Naive thymus-derived CD8-positive, alpha-beta T cell (primary cell): ENCODE data around the gene CSNK1G2. TPM values are rescaled to one million over a fixed set of nuclear protein-coding genes. Genes with fewer than 3 reads are reported as not detected.

Experiments used
- ATAC-seq, 2 donors: fragments of 150-1000 bp; cut with Tn5 transposase in 1 of 2; sonication (Bioruptor Pico), chemical (Tn5 transposase) in 1 of 2; 1 replicate in 1 of 2; 2 replicates in 1 of 2; pipeline ENCODE4 v1.10.0; 2021; ENCODE audit warnings: mild to moderate bottlenecking in 2 of 2, moderate library complexity in 2 of 2
- POLR2A ChIA-PET: fragments of 350-600 bp; sonication (Branson Sonifier 250); formaldehyde crosslinking; loops from one replicate; lab custom pipeline; 2021; ENCODE audit warnings: antibody characterized with exemption; lab: Charles Lee
- DNase-seq, 10 donors: peaks; one replicate each; pipeline versions ENCODE4 v3.0.0 to v3.0.0-alpha.2; 2020 to 2022
- H3K27ac Mint-ChIP-seq, 10 donors: one replicate each; pipeline ENCODE4 v1.8.0; 2020 to 2022; ENCODE audit warnings: mild to moderate bottlenecking in 10 of 10, mixed read lengths in 10 of 10, moderate library complexity in 4 of 10, inconsistent platforms in 1 of 10
- H3K27me3 Mint-ChIP-seq, 5 donors: one replicate each; pipeline ENCODE4 v1.8.0; 2021 to 2022; ENCODE audit warnings: mixed read lengths in 5 of 5
- H3K36me3 Mint-ChIP-seq, 3 donors: one replicate each; pipeline ENCODE4 v1.8.0; 2020 to 2022; ENCODE audit warnings: mixed read lengths in 3 of 3, mild to moderate bottlenecking in 2 of 3, inconsistent platforms in 1 of 3
- H3K4me1 Mint-ChIP-seq, 4 donors: one replicate each; pipeline ENCODE4 v1.8.0; 2021 to 2022; ENCODE audit warnings: mixed read lengths in 4 of 4
- H3K4me3 Mint-ChIP-seq, 10 donors: one replicate each; pipeline ENCODE4 v1.8.0; 2020 to 2022; ENCODE audit warnings: mild to moderate bottlenecking in 10 of 10, mixed read lengths in 10 of 10, moderate library complexity in 6 of 10, inconsistent platforms in 1 of 10
- H3K9me3 Mint-ChIP-seq, 9 donors: one replicate each; pipeline ENCODE4 v1.8.0; 2020 to 2022; ENCODE audit warnings: mixed read lengths in 9 of 9, mild to moderate bottlenecking in 3 of 9, inconsistent platforms in 1 of 9, moderate library complexity in 1 of 9
- polyA plus RNA-seq, 3 donors: library from polyadenylated mRNA; unstranded; fragments of 300-500 nt; fragmentation: Illumina TruSeq; gene quantifications; one replicate each; pipeline ENCODE4 v1.2.3, GENCODE V29; 2021
- total RNA-seq, 8 experiments: library from RNA in 2 of 8; stranded (reverse) in 2 of 8; gene quantifications; one replicate each; pipeline ENCODE4 v1.2.3 and lab custom pipeline; 2021 to 2026

The CSNK1G2 gene
- total and polyA plus RNA-seq, 5 experiments from 2014 or later: 25.4 to 175 (median 67.6) TPM

DNA sequence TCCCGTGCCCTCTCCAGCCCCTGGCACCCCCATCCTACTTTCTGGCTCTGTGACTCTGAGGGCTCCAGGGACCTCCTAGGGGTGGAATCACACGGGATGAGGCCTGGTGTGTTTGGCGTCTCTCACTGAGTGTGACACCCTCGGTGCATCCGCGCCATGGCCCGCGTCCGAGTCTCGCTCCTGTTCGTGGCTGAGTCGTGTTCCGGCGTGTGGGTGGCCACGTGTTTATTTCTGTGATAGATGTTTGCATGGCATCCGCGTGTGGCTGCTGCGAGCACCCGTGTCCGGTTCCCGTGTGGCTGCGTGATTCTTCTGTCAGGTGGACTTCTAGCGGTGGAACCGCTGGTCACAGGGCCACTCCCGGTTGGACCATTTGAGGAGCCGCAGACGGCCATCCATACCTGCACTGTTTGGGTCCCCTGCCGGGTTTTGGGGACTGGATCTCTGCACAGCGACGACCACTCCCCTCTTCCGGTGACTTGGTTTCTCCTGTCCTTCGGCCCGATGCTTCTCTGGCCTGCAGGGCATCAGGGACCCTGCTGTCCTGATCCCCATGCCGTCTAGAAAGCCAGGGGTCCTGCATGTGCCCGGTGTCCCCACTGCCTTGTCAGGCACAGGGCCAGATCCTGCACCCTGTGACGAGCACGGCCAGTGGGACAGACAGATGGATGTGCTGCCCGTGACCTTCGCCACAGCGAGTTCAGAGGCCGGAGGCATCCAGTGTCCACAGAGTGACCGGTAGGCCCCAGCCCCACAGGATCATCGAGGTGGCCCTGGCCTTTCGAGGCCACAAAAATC lies 8.5 kb downstream of the CSNK1G2 start:
- no peak for ATAC-seq
- Mint-ChIP-seq H3K36me3 (peaks cover 0 to 28% (median 2%) of the 10 kb centered on the region in 3 donors), H3K4me1 (peaks cover 11 to 62% (median 31%) of the 10 kb centered on the region in 4 donors), H3K9me3 (no peaks in the 10 kb centered on the region), H3K27ac (peak overlapping the region in 7 of 10 donors; percentile 20 to 87 (median 52)), H3K27me3 (no peaks in the 10 kb centered on the region), H3K4me3 (peak overlapping the region in 1 of 10 donors; percentile 41)
- POLR2A ChIA-PET: no interaction called here
- no peak for DNase-seq

GRCh38 chr19:1950640-1951039 lies 9.7 kb downstream of the CSNK1G2 start:
- ATAC-seq (no peak), DNase-seq (no peak)
- Mint-ChIP-seq H3K27ac (peak overlapping the region in 5 of 10 donors; percentile 4 to 81 (median 67)), H3K27me3 (no peaks in the 10 kb centered on the region), H3K4me1 (peaks cover 13 to 57% (median 29%) of the 10 kb centered on the region in 4 donors), H3K4me3 (peak overlapping the region in 1 of 10 donors; percentile 41), H3K9me3 (no peaks in the 10 kb centered on the region), H3K36me3 (peaks cover 0 to 28% (median 2%) of the 10 kb centered on the region in 3 donors)
- POLR2A ChIA-PET: no interaction called here

DNA sequence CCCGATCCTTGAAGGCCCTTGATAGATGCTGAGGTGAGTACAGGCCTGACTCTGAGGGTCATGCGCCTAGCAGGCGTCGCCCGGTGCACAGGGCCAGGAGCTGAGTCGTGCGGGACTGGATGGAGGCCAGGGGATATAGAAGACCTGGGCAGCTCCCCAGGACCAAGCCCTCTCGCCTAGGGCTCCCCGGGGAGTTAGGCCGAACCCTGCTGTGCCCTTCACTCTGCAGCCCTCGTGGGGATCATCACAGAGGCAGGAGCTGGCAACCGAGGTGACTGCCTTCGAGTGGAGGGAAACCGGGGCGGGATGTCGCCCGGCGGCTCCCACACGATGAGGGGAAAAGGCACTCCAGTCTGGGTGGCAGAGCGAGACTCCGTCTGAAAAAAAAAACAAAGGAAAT lies 11.7 kb downstream of the CSNK1G2 start:
- DNase-seq (no peak), ATAC-seq (no peak)
- POLR2A ChIA-PET: no interaction called here
- peaks cover 0 to 28% (median 2%) of the 10 kb centered on the region in 3 donors for H3K36me3 Mint-ChIP-seq
- no peaks in the 10 kb centered on the region for H3K27me3 Mint-ChIP-seq
- peak overlapping the region in 1 of 10 donors; percentile 33 for H3K4me3 Mint-ChIP-seq
- H3K27ac Mint-ChIP-seq: peak overlapping the region in 1 of 10 donors; percentile 56
- H3K4me1 Mint-ChIP-seq: peaks cover 11 to 52% (median 31%) of the 10 kb centered on the region in 4 donors
- H3K9me3 Mint-ChIP-seq: no peaks in the 10 kb centered on the region

DNA sequence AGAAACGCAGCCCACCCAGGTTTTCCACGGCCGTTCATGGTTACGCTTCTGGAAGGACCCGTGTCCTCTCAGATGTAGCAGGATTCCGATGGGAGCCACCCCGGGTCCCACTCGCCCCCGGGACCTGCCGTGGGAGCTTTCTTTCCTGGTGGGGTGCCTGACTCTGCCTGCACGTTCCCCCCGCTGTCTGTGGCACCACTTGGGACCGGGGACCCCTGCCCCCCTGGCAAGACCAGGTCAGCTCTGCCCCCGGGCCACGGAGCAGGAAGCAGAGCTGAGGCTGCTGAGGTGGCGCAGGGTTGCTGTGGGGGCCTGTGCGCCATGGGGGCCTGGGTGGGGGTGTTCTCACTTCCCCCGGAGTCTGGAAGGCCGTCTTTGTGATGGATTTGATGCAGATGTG lies 12.1 kb downstream of the CSNK1G2 start:
- no peak overlapping the region for H3K27ac Mint-ChIP-seq
- H3K36me3 Mint-ChIP-seq: peaks cover 0 to 28% (median 2%) of the 10 kb centered on the region in 3 donors
- H3K9me3 Mint-ChIP-seq: no peaks in the 10 kb centered on the region
- no peak for DNase-seq
- H3K27me3 Mint-ChIP-seq: no peaks in the 10 kb centered on the region
- no peak overlapping the region for H3K4me3 Mint-ChIP-seq
- no peak for ATAC-seq
- POLR2A ChIA-PET: no interaction called here
- peaks cover 11 to 55% (median 31%) of the 10 kb centered on the region in 4 donors for H3K4me1 Mint-ChIP-seq

- Mint-ChIP-seq H3K4me3 (peak overlapping the region in 1 of 10 donors; percentile 6), H3K4me1 (peaks cover 11 to 53% (median 28%) of the 10 kb centered on the region in 4 donors), H3K36me3 (peaks cover 0 to 28% (median 2%) of the 10 kb centered on the region in 3 donors), H3K27me3 (no peaks in the 10 kb centered on the region), H3K27ac (peak overlapping the region in 1 of 10 donors; percentile 15), H3K9me3 (no peaks in the 10 kb centered on the region)
- DNase-seq: no peak
- ATAC-seq: no peak
- POLR2A ChIA-PET: interaction anchor here (0.6 to 1.2 kb wide), 2 partner anchors 21 to 66 kb away, joined by 3 read pairs; no protein-coding TSS in a partner anchor
Observed at GRCh38 chr19:1953441-1954094, 12.6 kb downstream of the CSNK1G2 start.

DNA sequence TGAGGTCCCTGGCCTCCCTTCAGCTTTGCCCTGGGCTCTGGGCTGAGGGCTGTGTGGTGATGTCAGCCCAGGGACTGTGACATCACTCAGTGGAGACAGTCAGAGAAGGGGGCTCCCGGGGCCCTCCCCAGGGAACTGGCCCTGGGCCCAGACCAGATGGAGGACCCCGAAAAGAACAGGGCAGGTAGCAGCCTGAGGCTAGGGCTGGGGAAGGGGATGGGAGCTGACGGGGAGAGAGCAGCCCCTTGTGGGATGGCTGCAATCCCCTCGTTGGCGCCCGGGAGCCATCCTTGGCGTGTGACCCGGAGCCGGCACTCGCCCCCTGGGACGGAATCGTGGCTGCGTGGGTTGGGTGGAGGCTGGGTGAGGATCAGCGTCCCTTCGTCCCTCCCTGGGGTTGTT lies 13.6 kb downstream of the CSNK1G2 start:
- peaks cover 8 to 48% (median 21%) of the 10 kb centered on the region in 4 donors for H3K4me1 Mint-ChIP-seq
- no peak overlapping the region for H3K27ac Mint-ChIP-seq
- ATAC-seq: no peak
- no peaks in the 10 kb centered on the region for H3K27me3 Mint-ChIP-seq
- DNase-seq: no peak
- H3K4me3 Mint-ChIP-seq: no peak overlapping the region
- POLR2A ChIA-PET: interaction anchor here (1.2 kb wide), 1 partner anchor 21 kb away, joined by 3 read pairs; no protein-coding TSS in a partner anchor
- H3K36me3 Mint-ChIP-seq: peaks cover 0 to 24% (median 2%) of the 10 kb centered on the region in 3 donors
- no peaks in the 10 kb centered on the region for H3K9me3 Mint-ChIP-seq

DNA sequence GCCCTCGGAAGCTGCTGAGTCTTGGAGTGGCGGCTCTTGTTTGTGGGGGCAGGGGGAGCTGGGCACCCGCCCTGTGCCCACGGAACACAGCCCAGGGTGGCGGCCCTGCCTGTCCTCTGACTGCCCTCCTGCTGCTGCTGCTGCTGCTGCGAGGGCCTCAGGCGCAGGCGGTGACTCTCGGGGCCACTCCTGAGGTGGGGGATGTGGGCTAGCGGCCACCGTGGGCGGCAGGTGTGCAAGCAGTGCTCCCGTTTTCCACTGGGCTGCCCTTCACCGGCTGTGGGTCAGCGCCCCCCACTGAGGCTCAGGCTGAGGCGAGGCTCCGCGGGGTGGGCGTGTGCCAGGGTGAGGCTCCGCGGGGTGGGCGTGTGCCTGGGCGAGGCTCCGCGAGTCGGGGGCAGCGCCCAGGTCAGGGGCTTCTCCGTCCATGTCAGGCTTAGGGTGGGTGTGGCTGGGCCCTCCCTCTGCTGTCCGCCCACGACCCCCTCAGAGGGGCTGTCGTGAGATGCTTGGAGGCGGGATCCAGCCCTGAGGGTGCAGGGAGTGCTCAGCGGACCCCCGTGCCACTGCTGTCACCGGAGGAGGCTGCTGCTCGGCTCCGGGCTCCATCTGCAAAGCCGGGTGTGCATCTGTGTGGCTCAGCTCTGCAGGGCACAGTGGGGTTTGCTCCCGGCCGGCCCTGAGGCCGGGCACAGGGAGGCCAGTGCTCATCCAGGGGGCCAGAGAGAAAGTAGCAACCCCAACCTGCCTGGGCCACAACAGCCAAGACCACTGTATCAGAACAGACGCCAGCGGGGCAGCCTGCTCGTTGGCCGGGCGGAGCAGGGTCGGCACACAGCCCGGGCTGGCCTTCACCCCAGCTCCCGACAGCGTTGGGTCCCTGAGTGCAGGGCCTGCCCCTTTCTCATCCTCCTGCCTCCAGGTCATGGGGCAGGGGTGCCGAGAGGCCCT lies 14.5 kb downstream of the CSNK1G2 start:
- Mint-ChIP-seq H3K27ac (no peak overlapping the region), H3K9me3 (no peaks in the 10 kb centered on the region), H3K36me3 (peaks cover 0 to 22% (median 2%) of the 10 kb centered on the region in 3 donors), H3K4me1 (peaks cover 10 to 46% (median 19%) of the 10 kb centered on the region in 4 donors), H3K27me3 (no peaks in the 10 kb centered on the region), H3K4me3 (no peak overlapping the region)
- POLR2A ChIA-PET: interaction anchor here (0.6 to 1.2 kb wide), 2 partner anchors 20 to 87 kb away, joined by 3 to 4 read pairs; no protein-coding TSS in a partner anchor
- no peak for DNase-seq
- no peak for ATAC-seq

GRCh38 chr19:1956122-1956494 lies 15.1 kb downstream of the CSNK1G2 start:
- no peak overlapping the region for H3K27ac Mint-ChIP-seq
- ATAC-seq (no peak), DNase-seq (no peak)
- no peaks in the 10 kb centered on the region for H3K9me3 Mint-ChIP-seq
- no peaks in the 10 kb centered on the region for H3K27me3 Mint-ChIP-seq
- H3K36me3 Mint-ChIP-seq: peaks cover 0 to 19% (median 2%) of the 10 kb centered on the region in 3 donors
- peak overlapping the region in 1 of 10 donors; percentile 51 for H3K4me3 Mint-ChIP-seq
- POLR2A ChIA-PET: interaction anchor here (0.6 kb wide), 1 partner anchor 88 kb away, joined by 4 read pairs; no protein-coding TSS in a partner anchor
- peaks cover 10 to 43% (median 17%) of the 10 kb centered on the region in 4 donors for H3K4me1 Mint-ChIP-seq

DNA sequence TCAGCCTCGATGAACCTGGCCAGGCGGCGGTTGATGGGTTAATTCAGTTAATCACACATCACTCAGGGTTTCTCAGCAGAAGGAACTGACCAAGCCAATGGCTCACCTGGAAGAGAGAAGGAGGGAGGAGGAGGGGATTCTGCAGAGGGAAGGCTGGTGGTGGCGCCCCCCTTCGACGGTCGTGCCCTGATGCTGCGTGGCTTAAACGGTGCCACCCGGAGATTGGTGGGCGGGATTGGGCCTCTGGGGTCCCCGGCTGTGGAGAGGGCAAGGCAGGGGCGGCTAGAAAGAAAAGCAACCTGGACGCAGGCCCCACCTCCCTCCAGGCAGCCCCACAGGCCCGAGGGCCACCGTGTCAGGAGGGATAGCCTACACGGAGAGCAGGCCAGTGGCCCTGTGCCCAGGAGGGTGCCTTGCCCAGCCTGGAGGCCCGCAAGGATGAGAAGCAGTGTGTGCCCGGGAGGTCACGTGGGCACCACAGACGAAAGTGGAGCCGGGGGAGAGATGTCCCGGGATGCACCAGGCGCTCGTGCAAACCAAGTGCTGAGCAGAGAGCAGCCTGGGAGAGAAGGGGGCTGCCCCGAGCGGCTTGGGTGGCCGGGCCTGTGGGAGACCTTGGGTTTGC lies 16.0 kb downstream of the CSNK1G2 start:
- POLR2A ChIA-PET: interaction anchor here (0.5 kb wide), 1 partner anchor 66 kb away, joined by 3 read pairs; no protein-coding TSS in a partner anchor
- Mint-ChIP-seq H3K27me3 (no peaks in the 10 kb centered on the region), H3K9me3 (no peaks in the 10 kb centered on the region), H3K36me3 (peaks cover 0 to 14% (median under 1%) of the 10 kb centered on the region in 3 donors), H3K4me3 (no peak overlapping the region), H3K4me1 (peaks cover 10 to 42% (median 16%) of the 10 kb centered on the region in 4 donors), H3K27ac (peak overlapping the region in 3 of 10 donors; percentile 14 to 83 (median 22))
- ATAC-seq (no peak), DNase-seq (no peak)

DNA sequence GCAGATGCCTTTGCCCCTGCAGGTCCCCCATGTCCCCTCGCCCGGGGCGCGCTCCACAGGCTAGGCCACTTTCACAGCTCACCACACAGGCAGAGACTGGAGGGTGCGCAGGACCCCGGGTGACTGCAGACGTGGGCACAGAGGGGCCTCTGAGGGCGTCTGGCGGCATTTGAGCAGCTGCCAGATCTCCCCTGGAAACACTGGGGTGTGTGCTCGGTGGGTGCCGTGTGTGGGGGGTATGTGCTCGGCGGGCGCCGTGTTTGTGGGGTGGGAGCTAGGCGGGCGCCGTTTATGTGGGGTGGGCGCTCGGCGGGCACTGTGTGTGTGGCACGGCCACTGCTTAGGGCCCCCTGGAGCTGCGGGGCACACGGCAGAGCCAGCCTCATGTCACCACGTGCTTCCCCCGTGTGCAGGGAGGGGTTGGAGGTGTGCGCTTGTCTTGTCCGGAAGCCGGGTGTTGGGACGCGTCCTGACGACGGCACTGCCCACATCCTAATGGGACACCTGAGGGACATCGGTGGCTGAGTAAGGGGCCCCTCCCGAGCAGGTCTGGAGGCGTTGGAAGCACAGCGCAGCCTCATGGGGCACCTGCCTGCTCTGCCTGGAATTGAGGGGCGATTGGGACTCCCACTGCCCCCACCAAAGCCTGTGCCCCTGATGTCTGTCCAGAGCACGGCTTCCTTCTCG lies 16.7 kb downstream of the CSNK1G2 start:
- Mint-ChIP-seq H3K27me3 (no peaks in the 10 kb centered on the region), H3K36me3 (peaks cover 0 to 9% (median 0%) of the 10 kb centered on the region in 3 donors), H3K9me3 (no peaks in the 10 kb centered on the region), H3K4me1 (peaks cover 8 to 35% (median 13%) of the 10 kb centered on the region in 4 donors), H3K4me3 (no peak overlapping the region), H3K27ac (peak overlapping the region in 2 of 10 donors; percentile 22 to 34)
- no peak for DNase-seq
- POLR2A ChIA-PET: interaction anchor here (0.5 kb wide), 1 partner anchor 51 kb away, joined by 4 read pairs; no protein-coding TSS in a partner anchor
- no peak for ATAC-seq
